ENCODE results near the gene SP6. TPM values are rescaled to one million over a fixed set of nuclear protein-coding genes. Genes with fewer than 3 reads are reported as not detected.

SP6 gene
- total RNA-seq, 1 experiment from 2014 or later, result 10.8 TPM

GRCh38 chr17:47845716-47846075 lies 5.3 kb downstream of the SP6 start:
- no peaks in the 10 kb centered on the region for H4K20me1 ChIP-seq (ENCODE audit: insufficient read depth)
- BruUV-seq (replicated peaks), result no TSS peak
- DNase-seq (ENCODE audit: low read depth, low spot score), result no peak
- intact Hi-C loops (cut with micrococcal nuclease), result no loop called here
- H3K27ac ChIP-seq (ENCODE audit: low read depth, low read length), result no peak overlapping the region
- no peak overlapping the region for H2AFZ ChIP-seq (ENCODE audit: low read depth, low read length, poor library complexity, severe bottlenecking)
- no peaks in the 10 kb centered on the region for H3K9me3 ChIP-seq (ENCODE audit: control insufficient read depth in 1 of 2, insufficient read depth in 1 of 2, low read depth in 1 of 2, low read length in 2 of 2)
- POLR2A ChIA-PET, result interaction anchor here (3.6 kb wide), 1 partner anchor 49 kb away, joined by 19 read pairs; the partner anchor contains the start of gene SP2
- no peaks in the 10 kb centered on the region for H3K27me3 ChIP-seq (ENCODE audit: insufficient read depth, low read length)
- RAD21 ChIA-PET (ENCODE audit: low non-redundant PET in 1 of 2, low total read pairs in 2 of 2, uncharacterized antibody in 2 of 2, unreplicated experiment in 2 of 2), result interaction anchor here in 1 of 2 experiments (1.7 kb wide), 1 partner anchor 44 kb away, joined by 4 read pairs; no protein-coding TSS in a partner anchor
- no peaks in the 10 kb centered on the region for H3K9me2 ChIP-seq (ENCODE audit: insufficient read depth)
- no peak overlapping the region for H3K4me2 ChIP-seq (ENCODE audit: low read length)
- H3K36me3 ChIP-seq (ENCODE audit: control insufficient read depth in 1 of 2, insufficient read depth in 2 of 2, low read length in 2 of 2), result no peaks in the 10 kb centered on the region; a peak in 1 of 4 replicates
- no peak overlapping the region for H3K9ac ChIP-seq (ENCODE audit: low read length)
- CTCF ChIA-PET, result interaction anchor here (0.8 to 12.6 kb wide), 3 partner anchors 15 to 46 kb away, joined by 3 to 393 read pairs (median 5); partner anchors contain the start of genes LRRC46, MRPL10 and SP2
- TF ChIP-seq EZH2 (IDR thresholded peaks at IDR 0.05), result no peak
- TF ChIP-seq POLR2AphosphoS5 (IDR thresholded peaks at IDR 0.05; ENCODE audit: low read depth, low read length), result no peak
- TF ChIP-seq REST (IDR thresholded peaks at IDR 0.05; ENCODE audit: low read depth), result no peak
- TF ChIP-seq CTCF (IDR thresholded peaks at IDR 0.05 in 2 of 3, conservative IDR thresholded peaks at IDR 0.05 in 1 of 3; ENCODE audit: borderline replicate concordance in 1 of 3, insufficient read depth in 1 of 3, low read depth in 2 of 3, low read length in 2 of 3), result no peak
- no peak for TF ChIP-seq POLR2A (IDR thresholded peaks at IDR 0.05; ENCODE audit: borderline replicate concordance, extremely low read depth, insufficient read depth, insufficient read length)
- no peak for TF ChIP-seq YY1 (IDR thresholded peaks at IDR 0.05; ENCODE audit: extremely low read depth, insufficient replicate concordance, low read depth, low read length)
- no peak for TF ChIP-seq ZNF274 (IDR thresholded peaks at IDR 0.05; ENCODE audit: low read depth, low read length)
- no peak for TF ChIP-seq TCF7L2 (IDR thresholded peaks at IDR 0.05; ENCODE audit: borderline replicate concordance, extremely low read depth, insufficient read depth, insufficient read length)
- no peak for TF ChIP-seq EZH2phosphoT487 (IDR thresholded peaks at IDR 0.05; ENCODE audit: borderline replicate concordance)
- TF ChIP-seq ATF3 (IDR thresholded peaks at IDR 0.05), result no peak
- no peak for TF ChIP-seq RAD21 (IDR thresholded peaks at IDR 0.05; ENCODE audit: low read depth)
- no peak for TF ChIP-seq SRF (IDR thresholded peaks at IDR 0.05; ENCODE audit: low read depth)
- no peak for TF ChIP-seq ZBTB33 (IDR thresholded peaks at IDR 0.05; ENCODE audit: extremely low read depth, insufficient replicate concordance, low read length)
- no peak for TF ChIP-seq JUND (IDR thresholded peaks at IDR 0.05)
- TF ChIP-seq ELF1 (IDR thresholded peaks at IDR 0.05; ENCODE audit: borderline replicate concordance, low read depth), result no peak
- no peak for TF ChIP-seq EGR1 (IDR thresholded peaks at IDR 0.05; ENCODE audit: low read depth)
- no peak for TF ChIP-seq MAX (IDR thresholded peaks at IDR 0.05)
- no peak for TF ChIP-seq SIN3A (IDR thresholded peaks at IDR 0.05; ENCODE audit: low read depth)
- ATAC-seq, result no peak
- H3K4me3 ChIP-seq (replicated peaks in 1 of 2; ENCODE audit: low read depth in 1 of 2, low read length in 2 of 2), result no peak overlapping the region
- H3K4me1 ChIP-seq (ENCODE audit: control insufficient read depth in 1 of 2, insufficient read depth in 2 of 2, low read length in 2 of 2), result peaks cover 30 to 56% of the 10 kb centered on the region in 2 experiments
- H3K79me2 ChIP-seq (ENCODE audit: insufficient read depth, low read length), result peaks cover 22% of the 10 kb centered on the region; the same call in 1 of the 2 replicates

Data from HCT116 (cell line).